ENCODE measurements around the gene EXOC3L4.

- TF ChIP-seq POLR2A (IDR thresholded peaks at IDR 0.05) = no peak
- TF ChIP-seq CTCF (IDR thresholded peaks at IDR 0.05) = no peak
Observed at GRCh38 chr14:103099733-103100280, 5.3 kb downstream of the EXOC3L4 start.

All from right lobe of liver (tissue), 4 donors.